HepG2 (cell line): ENCODE results near the gene SLX4. TPM values are rescaled to one million over a fixed set of nuclear protein-coding genes. Genes with fewer than 3 reads are reported as not detected.

Experiments
- ATAC-seq: fragments of 200-7000 bp; cut with Tn5 transposase; 3 replicates; pipeline ENCODE4 v1.9.1; 2020; ENCODE audit warnings: mild to moderate bottlenecking, moderate library complexity
- BruUV-seq: library from RNA; stranded (reverse); fragments of 400-500 nt; replicated peaks from 2 replicates; lab custom pipeline; 2021; lab: Mats Ljungman, UMichigan
- CTCF ChIA-PET: fragments of 300-600 bp; formaldehyde crosslinking; extraction: SDS; loops from one replicate; lab custom pipeline; 2021; ENCODE audit warnings: low total read pairs, inconsistent platforms, low intra/inter-chr PET ratio; lab: Yijun Ruan, JAX
- POLR2A ChIA-PET: fragments of 350-600 bp; sonication (Branson Sonifier 250); formaldehyde crosslinking; loops from one replicate; lab custom pipeline; 2020; ENCODE audit warnings: antibody characterized with exemption, inconsistent platforms; lab: Yijun Ruan, JAX
- DNase-seq: peaks from one replicate; pipeline ENCODE4 v3.0.0-alpha.2; 2015; ENCODE audit warnings: low spot score
- FAIRE-seq: peaks from 3 replicates; lab custom pipeline; 2011; peaks lifted over from hg19 to GRCh38; lab: Jason Lieb, UNC
- H2AFZ ChIP-seq: one replicate; pipeline ENCODE4 v1.6.1; 2011; ENCODE audit warnings: low read length, inconsistent platforms
- H3K27ac ChIP-seq: fragments of 300-600 bp; 3 replicates; pipeline ENCODE4 v1.8.0; 2011; ENCODE audit warnings: mixed run types, mild to moderate bottlenecking, mixed read lengths, low read length, inconsistent platforms; ENCODE audit not compliant: insufficient read depth; ENCODE audit errors: extremely low read length
- H3K27me3 ChIP-seq, 2 experiments: fragments of 200-600 bp in 1 of 2; 2 replicates in 1 of 2; 3 replicates in 1 of 2; pipeline versions ENCODE4 v1.6.0 to v1.8.0; 2011; ENCODE audit warnings: low read length in 2 of 2, mild to moderate bottlenecking in 2 of 2, moderate library complexity in 2 of 2, inconsistent platforms in 1 of 2; ENCODE audit not compliant: insufficient read depth in 2 of 2, control insufficient read depth in 1 of 2
- H3K36me3 ChIP-seq, 2 experiments: fragments of 200-600 bp in 1 of 2; replicated peaks in 1 of 2; 2 replicates in 1 of 2; 3 replicates in 1 of 2; pipeline versions ENCODE4 v1.5.1 to v1.8.0; 2011; ENCODE audit warnings: low read length in 2 of 2, inconsistent platforms in 1 of 2; ENCODE audit not compliant: insufficient read depth in 2 of 2, control insufficient read depth in 1 of 2
- H3K4me1 ChIP-seq: 2 replicates; pipeline ENCODE4 v1.5.1; 2012; ENCODE audit warnings: low read length, inconsistent platforms; ENCODE audit not compliant: insufficient read depth
- H3K4me2 ChIP-seq: 2 replicates; pipeline ENCODE4 v1.6.0; 2011; ENCODE audit warnings: low read depth, low read length, inconsistent platforms
- H3K4me3 ChIP-seq, 3 experiments: fragments of 200-600 bp in 1 of 3; sonication (generic), shearing (Covaris generic) in 1 of 3; replicated peaks in 1 of 3; 2 replicates each; pipeline ENCODE4 v1.5.1; 2011 to 2016; ENCODE audit warnings: low read length in 3 of 3, inconsistent platforms in 2 of 3, low read depth in 2 of 3, mild to moderate bottlenecking in 2 of 3, control low read depth in 1 of 3, mixed read lengths in 1 of 3; ENCODE audit not compliant: insufficient read depth in 1 of 3
- H3K79me2 ChIP-seq: one replicate; pipeline ENCODE4 v1.6.1; 2011; ENCODE audit warnings: low read length, inconsistent platforms; ENCODE audit not compliant: insufficient read depth
- H3K9ac ChIP-seq: 2 replicates; pipeline ENCODE4 v1.6.0; 2011; ENCODE audit warnings: mild to moderate bottlenecking, low read depth, low read length, inconsistent platforms; ENCODE audit not compliant: insufficient read depth
- H3K9me3 ChIP-seq: 2 replicates; pipeline ENCODE4 v1.5.1; 2012; ENCODE audit warnings: mild to moderate bottlenecking, low read length
- H4K20me1 ChIP-seq: 2 replicates; pipeline ENCODE4 v1.6.0; 2011; ENCODE audit warnings: inconsistent platforms, mild to moderate bottlenecking, low read length, moderate library complexity; ENCODE audit not compliant: insufficient read depth
- ATRX ChIP-seq: sonication (generic); formaldehyde crosslinking; IDR thresholded peaks from 2 replicates; pipeline ENCODE4 v1.4.0; 2020; ENCODE audit warnings: missing genetic modification reagents, borderline replicate concordance
- BORCS8-MEF2B ChIP-seq: sonication (generic); formaldehyde crosslinking; IDR thresholded peaks from 2 replicates; pipeline ENCODE4 v1.8.0; 2022; ENCODE audit warnings: mild to moderate bottlenecking, missing genetic modification reagents
- CENPBD1 ChIP-seq: sonication (generic); formaldehyde crosslinking; IDR thresholded peaks from 2 replicates; pipeline ENCODE4 v1.8.0; 2022; ENCODE audit warnings: missing genetic modification reagents, low read depth, mild to moderate bottlenecking, borderline replicate concordance
- HDAC2 ChIP-seq: sonication (generic); formaldehyde crosslinking; IDR thresholded peaks from 2 replicates; pipeline ENCODE4 v1.4.0; 2020; ENCODE audit warnings: missing genetic modification reagents
- HMGXB4 ChIP-seq, 2 experiments: sonication (generic) in 1 of 2; formaldehyde crosslinking in 1 of 2; IDR thresholded peaks; 2 replicates each; pipeline versions ENCODE4 v1.4.0 to v1.6.1; 2018 to 2020; ENCODE audit warnings: missing genetic modification reagents in 2 of 2, borderline replicate concordance in 1 of 2, low read depth in 1 of 2, mild to moderate bottlenecking in 1 of 2, missing biosample characterization in 1 of 2
- HNF1B ChIP-seq: sonication (generic); formaldehyde crosslinking; IDR thresholded peaks from 2 replicates; pipeline ENCODE4 v1.5.1; 2020; ENCODE audit warnings: mild to moderate bottlenecking, moderate library complexity, missing genetic modification reagents
- HNF4G ChIP-seq, 2 experiments: sonication (generic) in 1 of 2; formaldehyde crosslinking in 1 of 2; IDR thresholded peaks; 2 replicates each; pipeline versions ENCODE4 v1.4.0 to v1.6.1; 2011 to 2020; ENCODE audit warnings: borderline replicate concordance in 2 of 2, low read depth in 2 of 2, mild to moderate bottlenecking in 2 of 2, low read length in 1 of 2, missing genetic modification reagents in 1 of 2, moderate library complexity in 1 of 2
- KDM3A ChIP-seq: IDR thresholded peaks from 2 replicates; pipeline ENCODE4 v1.6.1; 2018; ENCODE audit warnings: low read depth, missing compliant biosample characterization
- MZF1 ChIP-seq: sonication (generic); formaldehyde crosslinking; IDR thresholded peaks from 2 replicates; pipeline ENCODE4 v1.8.1; 2023; ENCODE audit warnings: mild to moderate bottlenecking, missing genetic modification reagents, borderline replicate concordance
- SOX13 ChIP-seq, 3 experiments: fragments of 450-650 bp in 1 of 3; sonication (generic) in 1 of 3; formaldehyde crosslinking in 1 of 3; IDR thresholded peaks in 2 of 3; conservative IDR thresholded peaks in 1 of 3; 2 replicates each; pipeline versions ENCODE4 v1.5.0 to v1.6.1; 2016 to 2020; ENCODE audit warnings: antibody characterized with exemption in 1 of 3, mild to moderate bottlenecking in 1 of 3, missing compliant biosample characterization in 1 of 3, missing genetic modification reagents in 1 of 3, moderate library complexity in 1 of 3
- ZFP36L1 ChIP-seq: sonication (generic); formaldehyde crosslinking; IDR thresholded peaks from 2 replicates; pipeline ENCODE4 v1.8.0; 2022; ENCODE audit warnings: mild to moderate bottlenecking, missing genetic modification reagents, moderate library complexity
- ZNF574 ChIP-seq: sonication (generic); formaldehyde crosslinking; IDR thresholded peaks from 2 replicates; pipeline ENCODE4 v1.4.0; 2020; ENCODE audit warnings: missing genetic modification reagents
- ZNF644 ChIP-seq: IDR thresholded peaks from 2 replicates; pipeline ENCODE4 v1.6.1; 2016; ENCODE audit warnings: low read depth
- ZSCAN20 ChIP-seq: sonication (generic); formaldehyde crosslinking; IDR thresholded peaks from 2 replicates; pipeline ENCODE4 v1.4.0; 2020; ENCODE audit warnings: missing genetic modification reagents, mild to moderate bottlenecking, borderline replicate concordance
- WGBS: methylation state at CpG from one replicate; pipeline ENCODE4 v1.1.6; 2017; ENCODE audit warnings: low lambda C conversion rate; 5-methylcytosine and 5-hydroxymethylcytosine counted together
- in situ Hi-C: cut with HindIII; loops from 2 replicates; pipeline ENCODE4 v1.10.0; 2017; ENCODE audit warnings: low pct_unique_long_range_greater_than_20kb; ENCODE audit not compliant: extremely low pct_ligation_motif_present
- intact Hi-C: fragments of 100-400 bp; cut with micrococcal nuclease; formaldehyde crosslinking; loops from one replicate; pipeline ENCODE4 v1.10.0; 2022; ENCODE audit not compliant: unreplicated experiment
- polyA plus RNA-seq, 8 experiments: library from polyadenylated mRNA; depleted of rRNA in 3 of 8; stranded (reverse) in 7 of 8; unstranded in 1 of 8; fragments of >200 nt; fragmentation: Illumina TruSeq in 4 of 8; extraction: Trizol in 4 of 8; gene quantifications; 2 replicates each; pipeline versions ENCODE4 v1.2.1 to v1.2.3, GENCODE V29; 2011 to 2016; ENCODE audit warnings: low read depth in 4 of 8, missing spikeins in 1 of 8, mixed read lengths in 1 of 8; ENCODE audit not compliant: insufficient read depth in 1 of 8
- total RNA-seq, 5 experiments: library from RNA; depleted of rRNA; stranded (reverse); fragments of >200 nt; fragmentation: Illumina TruSeq; extraction: Trizol; gene quantifications; 2 replicates each; pipeline ENCODE4 v1.2.3, GENCODE V29; 2016; ENCODE audit warnings: low read depth in 1 of 5

The SLX4 gene
- total and polyA plus RNA-seq, 2 of the 13 experiments (the other 11 are each of a cell fraction or from before 2014, with no cell fraction given): 1.1 to 3.6 TPM

GRCh38 chr16:3654249-3654991 is 43.0 kb upstream of the SLX4 start, which contains the start of gene DNASE1:
Gene DNASE1, plus strand, starts transcription at chr16:3654691. Its CDS starts 683 bp downstream, at chr16:3655374.
- intact Hi-C loops: no loop called here
- peak; percentile 91 for DNase-seq
- Histone ChIP-seq H3K4me1 (peaks cover 43% of the 10 kb centered on the region), H3K79me2 (no peaks in the 10 kb centered on the region), H3K9me3 (no peaks in the 10 kb centered on the region), H3K4me2 (peak within 1 kb of the TSS; percentile 30; the same call in 1 of the 2 replicates), H3K9ac (peak within 1 kb of the TSS; percentile 35; the same call in 1 of the 2 replicates), H2AFZ (no peak within 1 kb of the TSS), H3K36me3 (peaks cover 16 to 31% of the 10 kb centered on the region in 2 experiments; a peak in 4 of 5 replicates), H3K27me3 (no peaks in the 10 kb centered on the region), H3K4me3 (peak within 1 kb of the TSS in 1 of 3 experiments; percentile 13; a peak in 1 of 6 replicates), H4K20me1 (no peaks in the 10 kb centered on the region), H3K27ac (peak within 1 kb of the TSS; percentile 64)
- no TSS peak for BruUV-seq
- ChIA-PET POLR2A (interaction anchor here (1.0 to 1.2 kb wide), 3 partner anchors 8 to 372 kb away, joined by 3 to 4 read pairs (median 3); no protein-coding TSS in a partner anchor), CTCF (no interaction called here)
- 18% methylated on average over 6 of the region's 14 CpGs for WGBS
- peak; percentile 84 for ATAC-seq
- in situ Hi-C loops: no loop called here
- peak; percentile 76 for FAIRE-seq
- TF ChIP-seq ZNF644 (CRISPR knock-in tag) (peak; percentile 94), MZF1 (CRISPR knock-in tag) (no peak), ATRX (CRISPR knock-in tag) (no peak), SOX13 (IDR thresholded peaks at IDR 0.05) (peak; percentile 67), SOX13 (CRISPR knock-in tag; conservative IDR thresholded peaks at IDR 0.05 in 1 of 2, IDR thresholded peaks at IDR 0.05 in 1 of 2) (peak in 1 of 2 experiments; percentile 75; a peak in 2 of 4 replicates), HDAC2 (CRISPR knock-in tag) (peak; percentile 30), HNF1B (peak; percentile 65; the same call in 1 of the 2 replicates), HNF4G (IDR thresholded peaks at IDR 0.05; ENCODE audit: borderline replicate concordance, low read depth, low read length) (peak; percentile 49; the same call in 1 of the 2 replicates), HNF4G (CRISPR knock-in tag; IDR thresholded peaks at IDR 0.05; ENCODE audit: borderline replicate concordance, low read depth) (no peak), ZFP36L1 (CRISPR knock-in tag) (0 out of 2 replicates have a peak, but pooled peaks have one; percentile 26), CENPBD1 (CRISPR knock-in tag) (no peak), ZSCAN20 (CRISPR knock-in tag) (no peak), KDM3A (no peak), ZNF574 (CRISPR knock-in tag) (peak; percentile 45), HMGXB4 (CRISPR knock-in tag; IDR thresholded peaks at IDR 0.05; ENCODE audit: borderline replicate concordance in 1 of 2, low read depth in 1 of 2) (peak; percentile 59; a peak in 2 of 4 replicates), BORCS8-MEF2B (CRISPR knock-in tag) (no peak)
